IMR-90 (cell line): ENCODE results near the gene BAZ2B. TPM values are rescaled to one million over a fixed set of nuclear protein-coding genes. Genes with fewer than 3 reads are reported as not detected.

Experiments used
- ATAC-seq: fragments of 200-7000 bp; cut with Tn5 transposase; 2 replicates; pipeline ENCODE4 v1.9.1; 2020; ENCODE audit warnings: low read depth, mild to moderate bottlenecking, moderate library complexity
- BruUV-seq: library from RNA; stranded (reverse); fragments of 400-500 nt; replicated peaks from 2 replicates; lab custom pipeline; 2021; lab: Mats Ljungman, UMichigan
- CTCF ChIA-PET: fragments of 300-600 bp; formaldehyde crosslinking; extraction: SDS; loops from one replicate; lab custom pipeline; 2021; ENCODE audit warnings: antibody characterized with exemption; lab: Yijun Ruan, JAX
- POLR2A ChIA-PET: fragments of 300-600 bp; sonication (Branson Sonifier 250); formaldehyde crosslinking; loops from one replicate; lab custom pipeline; 2022; ENCODE audit warnings: antibody characterized with exemption; ENCODE audit not compliant: unreplicated experiment; lab: Charles Lee
- DNase-seq: peaks from one replicate; pipeline ENCODE4 v3.0.0; 2013
- H2AFZ ChIP-seq: replicated peaks from 2 replicates; pipeline ENCODE3; 2013; ENCODE audit warnings: low read length, mild to moderate bottlenecking; ENCODE audit not compliant: poor library complexity
- H2AK5ac ChIP-seq: 2 replicates; pipeline ENCODE4 v1.6.1; 2013; ENCODE audit warnings: low read depth, low read length, inconsistent platforms
- H2AK9ac ChIP-seq: replicated peaks from 2 replicates; pipeline ENCODE3; 2013; ENCODE audit warnings: mild to moderate bottlenecking, low read depth, low read length, moderate library complexity; ENCODE audit not compliant: poor library complexity
- H2BK120ac ChIP-seq: 2 replicates; pipeline ENCODE4 v1.6.1; 2013; ENCODE audit warnings: low read depth, low read length, inconsistent platforms
- H2BK15ac ChIP-seq: 3 replicates; pipeline ENCODE4 v1.6.1; 2013; ENCODE audit warnings: low read depth, low read length, inconsistent platforms
- H2BK20ac ChIP-seq: 2 replicates; pipeline ENCODE4 v1.6.1; 2013; ENCODE audit warnings: low read depth, mild to moderate bottlenecking, inconsistent platforms, low read length, moderate library complexity
- H2BK5ac ChIP-seq: 2 replicates; pipeline ENCODE4 v1.6.1; 2013; ENCODE audit warnings: mild to moderate bottlenecking, low read depth, low read length, inconsistent platforms; ENCODE audit not compliant: poor library complexity, severe bottlenecking
- H3K14ac ChIP-seq: replicated peaks from 2 replicates; pipeline ENCODE4 v1.6.1; 2013; ENCODE audit warnings: low read depth, low read length, inconsistent platforms
- H3K18ac ChIP-seq: 2 replicates; pipeline ENCODE4 v1.6.1; 2013; ENCODE audit warnings: low read depth, low read length, control low read depth
- H3K23ac ChIP-seq: 2 replicates; pipeline ENCODE4 v1.6.1; 2013; ENCODE audit warnings: low read depth, low read length, inconsistent platforms
- H3K27ac ChIP-seq: 2 replicates; pipeline ENCODE4 v1.5.1; 2013; ENCODE audit warnings: mild to moderate bottlenecking, control low read depth, low read length; ENCODE audit not compliant: insufficient read depth
- H3K27me3 ChIP-seq: 2 replicates; pipeline ENCODE4 v1.6.1; 2013; ENCODE audit warnings: low read length; ENCODE audit not compliant: control insufficient read depth, insufficient read depth
- H3K36me3 ChIP-seq: 2 replicates; pipeline ENCODE4 v1.6.1; 2013; ENCODE audit warnings: low read length, mixed read lengths; ENCODE audit not compliant: control insufficient read depth, insufficient read depth
- H3K4ac ChIP-seq: 2 replicates; pipeline ENCODE4 v1.6.1; 2013; ENCODE audit warnings: low read depth, low read length, inconsistent platforms
- H3K4me1 ChIP-seq: 2 replicates; pipeline ENCODE4 v1.6.1; 2013; ENCODE audit warnings: low read length, mixed read lengths; ENCODE audit not compliant: control insufficient read depth, insufficient read depth
- H3K4me2 ChIP-seq: 2 replicates; pipeline ENCODE4 v1.6.1; 2013; ENCODE audit warnings: low read depth, mild to moderate bottlenecking, control low read depth, low read length, moderate library complexity
- H3K4me3 ChIP-seq: 2 replicates; pipeline ENCODE4 v1.5.1; 2013; ENCODE audit warnings: low read depth, mild to moderate bottlenecking, control low read depth, low read length, moderate library complexity; ENCODE audit not compliant: insufficient read depth
- H3K56ac ChIP-seq: 2 replicates; pipeline ENCODE4 v1.6.1; 2013; ENCODE audit warnings: low read length, inconsistent platforms; ENCODE audit not compliant: insufficient read depth; ENCODE audit errors: extremely low read depth
- H3K79me1 ChIP-seq, 2 experiments: 2 replicates each; pipeline ENCODE4 v1.6.1; 2013; ENCODE audit warnings: low read length in 2 of 2, inconsistent platforms in 1 of 2, low read depth in 1 of 2
- H3K9ac ChIP-seq: 2 replicates; pipeline ENCODE4 v1.6.1; 2013; ENCODE audit warnings: low read depth, low read length, control low read depth
- H3K9me1 ChIP-seq: 2 replicates; pipeline ENCODE4 v1.6.1; 2013; ENCODE audit warnings: low read length, inconsistent platforms; ENCODE audit not compliant: insufficient read depth
- H3K9me3 ChIP-seq: 2 replicates; pipeline ENCODE4 v1.6.1; 2013; ENCODE audit warnings: low read length; ENCODE audit not compliant: control insufficient read depth, insufficient read depth
- H4K20me1 ChIP-seq: 2 replicates; pipeline ENCODE4 v1.6.1; 2013; ENCODE audit warnings: low read length, inconsistent platforms; ENCODE audit not compliant: insufficient read depth
- H4K5ac ChIP-seq: 2 replicates; pipeline ENCODE4 v1.6.1; 2013; ENCODE audit warnings: mild to moderate bottlenecking, low read depth, low read length, control low read depth
- H4K8ac ChIP-seq, 2 experiments: 2 replicates each; pipeline ENCODE4 v1.6.1; 2013; ENCODE audit warnings: low read depth in 2 of 2, low read length in 2 of 2, control low read depth in 1 of 2, inconsistent platforms in 1 of 2
- H4K91ac ChIP-seq: 2 replicates; pipeline ENCODE4 v1.6.1; 2013; ENCODE audit warnings: low read depth, low read length, inconsistent platforms; ENCODE audit not compliant: insufficient read depth
- BHLHE40 ChIP-seq: fragments of 150-350 bp; IDR thresholded peaks from 2 replicates; pipeline ENCODE4 v1.6.1; 2016; ENCODE audit warnings: mild to moderate bottlenecking, low read depth, low read length
- CEBPB ChIP-seq: IDR thresholded peaks from 2 replicates; pipeline ENCODE4 v1.6.1; 2012; ENCODE audit warnings: low read depth, low read length, improper control_type of control experiment
- CHD1 ChIP-seq: IDR thresholded peaks from 2 replicates; pipeline ENCODE4 v1.6.1; 2012; ENCODE audit warnings: low read depth, low read length, improper control_type of control experiment
- CTCF ChIP-seq: conservative IDR thresholded peaks from 2 replicates; pipeline ENCODE4 v1.5.1; 2012; ENCODE audit warnings: mild to moderate bottlenecking, low read depth, low read length, improper control_type of control experiment
- ELK1 ChIP-seq: fragments of 150-350 bp; IDR thresholded peaks from 2 replicates; pipeline ENCODE4 v1.6.1; 2016; ENCODE audit warnings: low read depth, mild to moderate bottlenecking, low read length, moderate library complexity, borderline replicate concordance
- FOS ChIP-seq: fragments of 150-350 bp; IDR thresholded peaks from 2 replicates; pipeline ENCODE4 v1.6.1; 2016; ENCODE audit warnings: low read depth, low read length
- MAFK ChIP-seq: IDR thresholded peaks from 2 replicates; pipeline ENCODE4 v1.6.1; 2012; ENCODE audit warnings: low read depth, low read length, improper control_type of control experiment
- MAZ ChIP-seq: IDR thresholded peaks from 2 replicates; pipeline ENCODE4 v1.6.1; 2012; ENCODE audit warnings: low read depth, mild to moderate bottlenecking, low read length, improper control_type of control experiment, moderate library complexity, borderline replicate concordance
- NFE2L2 ChIP-seq: fragments of 150-350 bp; IDR thresholded peaks from 2 replicates; pipeline ENCODE4 v1.6.1; 2016; ENCODE audit warnings: low read depth, mild to moderate bottlenecking, low read length
- POLR2A ChIP-seq: IDR thresholded peaks from 2 replicates; pipeline ENCODE4 v1.6.1; 2012; ENCODE audit warnings: mild to moderate bottlenecking, low read depth, low read length
- RAD21 ChIP-seq: IDR thresholded peaks from 2 replicates; pipeline ENCODE4 v1.6.1; 2012; ENCODE audit warnings: low read length, improper control_type of control experiment
- RCOR1 ChIP-seq: IDR thresholded peaks from 2 replicates; pipeline ENCODE4 v1.6.1; 2012; ENCODE audit warnings: mild to moderate bottlenecking, low read length, improper control_type of control experiment; ENCODE audit not compliant: insufficient replicate concordance
- RFX5 ChIP-seq: IDR thresholded peaks from 2 replicates; pipeline ENCODE4 v1.8.0; 2012; ENCODE audit warnings: low read depth, mild to moderate bottlenecking, low read length, moderate library complexity
- SMC3 ChIP-seq: fragments of 150-350 bp; IDR thresholded peaks from 2 replicates; pipeline ENCODE4 v1.6.1; 2016; ENCODE audit warnings: low read depth, mild to moderate bottlenecking, antibody characterized with exemption, low read length, moderate library complexity
- USF2 ChIP-seq: fragments of 150-350 bp; IDR thresholded peaks from 2 replicates; pipeline ENCODE4 v1.6.1; 2017; ENCODE audit warnings: mild to moderate bottlenecking, antibody characterized with exemption, low read length, low read depth
- WGBS, 2 experiments: methylation state at CpG; one replicate each; pipeline versions ENCODE4 v1.1.5 to v1.1.7; 2013; ENCODE audit warnings: missing lambda C conversion rate in 2 of 2; ENCODE audit not compliant: insufficient read length in 1 of 2; ENCODE audit errors: extremely low coverage in 2 of 2; 5-methylcytosine and 5-hydroxymethylcytosine counted together
- dilution Hi-C: fragments of 300-500 bp; cut with HindIII; formaldehyde crosslinking; loops from one replicate; pipeline ENCODE4 v1.14.3; 2018; ENCODE audit warnings: low sequenced_read_pairs; ENCODE audit not compliant: unreplicated experiment
- in situ Hi-C: fragments of 300-500 bp; cut with MboI; formaldehyde crosslinking; loops from 3 replicates; pipeline ENCODE4 v1.14.3; 2019; ENCODE audit warnings: low sequenced_read_pairs, inconsistent platforms, mixed read lengths
- intact Hi-C: fragments of 100-400 bp; cut with micrococcal nuclease; formaldehyde crosslinking; loops from 2 replicates; pipeline ENCODE4 v1.10.0; 2022
- polyA plus RNA-seq, 3 experiments: library from polyadenylated mRNA; depleted of rRNA; stranded (reverse); fragments of >200 nt; gene quantifications; 2 replicates each; pipeline ENCODE4 v1.2.3, GENCODE V29; 2012; ENCODE audit warnings: low replicate concordance in 1 of 3
- total RNA-seq: library from RNA; depleted of rRNA; stranded (reverse); fragments of >200 nt; gene quantifications from 2 replicates; pipeline ENCODE4 v1.2.3, GENCODE V29; 2012

Gene BAZ2B
- total and polyA plus RNA-seq, 2 of the 4 experiments (the other 2 are of a cell fraction), result 8.9 to 42.1 TPM

- no peaks in the 10 kb centered on the region for H3K27me3 ChIP-seq
- H3K9ac ChIP-seq, result no peak overlapping the region
- H3K18ac ChIP-seq, result no peak overlapping the region
- H3K9me3 ChIP-seq, result no peaks in the 10 kb centered on the region
- H2AK9ac ChIP-seq, result no peak overlapping the region
- dilution Hi-C loops, result no loop called here
- no CpG with 5 or more reads among the region's 2 CpGs for WGBS, 2 experiments
- no peak overlapping the region for H4K91ac ChIP-seq
- no peak overlapping the region for H2BK5ac ChIP-seq
- intact Hi-C loops, result no loop called here
- no peaks in the 10 kb centered on the region; the same call in 1 of the 2 replicates for H3K9me1 ChIP-seq
- H3K4ac ChIP-seq, result no peak overlapping the region
- no peak overlapping the region for H3K23ac ChIP-seq
- no peak overlapping the region for H4K5ac ChIP-seq
- BruUV-seq, result no TSS peak
- no peak overlapping the region for H2AFZ ChIP-seq
- H3K56ac ChIP-seq, result no peak overlapping the region
- peaks cover 0 to 2% of the 10 kb centered on the region in 2 experiments; a peak in 1 of 4 replicates for H3K79me1 ChIP-seq
- no peak overlapping the region for H2BK20ac ChIP-seq
- in situ Hi-C loops, result no loop called here
- no peaks in the 10 kb centered on the region; the same call in 1 of the 2 replicates for H4K20me1 ChIP-seq
- TF ChIP-seq FOS (no peak), POLR2A (no peak), MAZ (no peak), MAFK (no peak), RCOR1 (no peak), NFE2L2 (no peak), RAD21 (no peak), SMC3 (no peak), ELK1 (no peak), CTCF (no peak), USF2 (no peak), RFX5 (no peak), CHD1 (no peak), BHLHE40 (no peak), CEBPB (no peak)
- no peak overlapping the region for H2AK5ac ChIP-seq
- H3K36me3 ChIP-seq, result no peaks in the 10 kb centered on the region
- CTCF ChIA-PET, result no interaction called here
- no peak overlapping the region for H2BK15ac ChIP-seq
- DNase-seq, result no peak
- no peak overlapping the region for H4K8ac ChIP-seq
- ATAC-seq, result no peak
- no peak overlapping the region for H2BK120ac ChIP-seq
- H3K4me1 ChIP-seq, result no peaks in the 10 kb centered on the region
- H3K27ac ChIP-seq, result no peak overlapping the region
- POLR2A ChIA-PET, result no interaction called here
- H3K14ac ChIP-seq, result no peak overlapping the region
- no peak overlapping the region for H3K4me2 ChIP-seq
- no peak overlapping the region for H3K4me3 ChIP-seq
Observed at GRCh38 chr2:159489476-159489875, 126.9 kb downstream of the BAZ2B start.
